Stimulated activated naive CD4-positive, alpha-beta T cell (primary cell): ENCODE measurements around the gene SPCS1.
"Not testable (repeated sequence)": the region's sequence is repeated elsewhere in the genome, so short reads cannot be mapped to it uniquely, and the experiment has no call there.

Experiments
- DNase-seq, 6 experiments: peaks; one replicate each; lab custom pipeline; 2025; lab: John Stamatoyannopoulos, UW

The SPCS1 gene

GRCh38 chr3:52705688-52706686 is at the start of gene SPCS1, which contains the start of gene GLT8D1:
TSS of gene SPCS1 (plus strand) at chr3:52706106. CDS start at chr3:52706247, 141 bp downstream.
TSS of gene GLT8D1 (minus strand) at chr3:52705791. CDS start at chr3:52700460, 5,331 bp downstream.
- DNase-seq, result peak; percentile 76 to 98 (median 90)

GRCh38 chr3:52660046-52660445 is 45.9 kb upstream of the SPCS1 start:
- DNase-seq, result no peak

GRCh38 chr3:52663098-52663497 is 42.8 kb upstream of the SPCS1 start:
- no peak for DNase-seq

GRCh38 chr3:52670621-52671521 is 35.0 kb upstream of the SPCS1 start:
- DNase-seq, result no peak

- DNase-seq, result no peak
Observed at GRCh38 chr3:52671676-52672075, 34.2 kb upstream of the SPCS1 start.

GRCh38 chr3:52676201-52676600 is 29.7 kb upstream of the SPCS1 start:
- DNase-seq, result not testable (repeated sequence)

GRCh38 chr3:52678265-52679198 is 27.4 kb upstream of the SPCS1 start:
- no peak for DNase-seq

- no peak for DNase-seq
Observed at GRCh38 chr3:52679199-52679538, 26.7 kb upstream of the SPCS1 start.

GRCh38 chr3:52679811-52680210 is 26.1 kb upstream of the SPCS1 start:
- no peak for DNase-seq

- DNase-seq, result no peak
Observed at GRCh38 chr3:52681596-52681995, 24.3 kb upstream of the SPCS1 start.

GRCh38 chr3:52682016-52682415 is 23.9 kb upstream of the SPCS1 start:
- DNase-seq, result no peak

- DNase-seq, result no peak
Observed at GRCh38 chr3:52683611-52684010, 22.3 kb upstream of the SPCS1 start.

GRCh38 chr3:52684184-52684583 is 21.7 kb upstream of the SPCS1 start:
- DNase-seq, result no peak

- DNase-seq, result peak; percentile 41 to 80 (median 72)
Observed at GRCh38 chr3:52685285-52685708, 20.6 kb upstream of the SPCS1 start.

GRCh38 chr3:52685709-52686691 is 19.9 kb upstream of the SPCS1 start, which contains the start of the genes GNL3 and PBRM1:
TSS of gene GNL3 (plus strand) at chr3:52686032. CDS start at chr3:52686093, 61 bp downstream.
TSS of gene PBRM1 (minus strand) at chr3:52685913.
- peak; percentile 82 to 92 (median 88) for DNase-seq

GRCh38 chr3:52688266-52688665 is 17.6 kb upstream of the SPCS1 start:
- DNase-seq, result no peak

GRCh38 chr3:52689151-52689550 is 16.8 kb upstream of the SPCS1 start:
- no peak for DNase-seq

GRCh38 chr3:52690560-52690959 is 15.3 kb upstream of the SPCS1 start:
- no peak for DNase-seq

GRCh38 chr3:52693071-52693470 is 12.8 kb upstream of the SPCS1 start:
- DNase-seq, result no peak
